ES-I3 (cell line): ENCODE measurements around the gene MAP1B.
A peak's percentile ranks its signal among the peaks of the same experiment; 100 is the strongest.
"Not testable (repeated sequence)": the region's sequence is repeated elsewhere in the genome, so short reads cannot be mapped to it uniquely, and the experiment has no call there.

Experiments used
- H3K36me3 ChIP-seq: 2 replicates; pipeline ENCODE4 v1.6.1; 2013; ENCODE audit warnings: mild to moderate bottlenecking, low read length, control low read depth, moderate library complexity; ENCODE audit not compliant: insufficient read depth
- H3K4me1 ChIP-seq: 2 replicates; pipeline ENCODE4 v1.6.1; 2013; ENCODE audit warnings: mild to moderate bottlenecking, control low read depth, low read length; ENCODE audit not compliant: insufficient read depth
- H3K9ac ChIP-seq: 2 replicates; pipeline ENCODE4 v1.6.1; 2013; ENCODE audit warnings: low read depth, mild to moderate bottlenecking, low read length, moderate library complexity
- H3K9me3 ChIP-seq: 2 replicates; pipeline ENCODE4 v1.6.1; 2013; ENCODE audit warnings: mild to moderate bottlenecking, low read length, moderate library complexity; ENCODE audit not compliant: control insufficient read depth, insufficient read depth

MAP1B gene

DNA sequence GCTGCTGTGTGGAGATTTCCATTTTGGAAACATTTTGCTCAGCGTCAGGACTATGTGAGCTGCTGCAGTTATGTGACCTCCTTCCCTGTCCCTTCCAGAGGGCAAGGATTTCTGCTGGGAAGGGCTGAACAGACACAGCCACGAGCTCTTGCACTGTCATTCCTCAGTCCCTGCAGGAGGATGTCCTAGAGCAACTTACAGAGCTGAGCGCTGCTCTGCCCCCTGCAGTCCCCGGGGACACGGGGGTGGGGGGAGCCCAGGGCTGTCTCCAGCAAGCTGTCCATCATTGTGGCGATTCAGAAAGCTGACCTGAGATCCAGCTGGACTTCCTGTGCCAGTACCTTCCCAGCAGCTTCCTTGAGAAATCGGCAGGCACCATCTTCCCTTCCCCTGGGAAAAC lies 28.0 kb upstream of the MAP1B start:
- H3K4me1 ChIP-seq, result 0 out of 2 replicates have a peak, but pooled peaks cover 13% of the 10 kb centered on the region
- no peaks in the 10 kb centered on the region for H3K36me3 ChIP-seq
- no peak overlapping the region for H3K9ac ChIP-seq
- H3K9me3 ChIP-seq, result no peaks in the 10 kb centered on the region

- H3K9me3 ChIP-seq, result no peaks in the 10 kb centered on the region
- 0 out of 2 replicates have a peak, but pooled peaks cover 13% of the 10 kb centered on the region for H3K4me1 ChIP-seq
- no peaks in the 10 kb centered on the region for H3K36me3 ChIP-seq
- no peak overlapping the region for H3K9ac ChIP-seq
These were observed 25.2 kb upstream of the MAP1B start for GRCh38 chr5:72082048-72082447.

DNA sequence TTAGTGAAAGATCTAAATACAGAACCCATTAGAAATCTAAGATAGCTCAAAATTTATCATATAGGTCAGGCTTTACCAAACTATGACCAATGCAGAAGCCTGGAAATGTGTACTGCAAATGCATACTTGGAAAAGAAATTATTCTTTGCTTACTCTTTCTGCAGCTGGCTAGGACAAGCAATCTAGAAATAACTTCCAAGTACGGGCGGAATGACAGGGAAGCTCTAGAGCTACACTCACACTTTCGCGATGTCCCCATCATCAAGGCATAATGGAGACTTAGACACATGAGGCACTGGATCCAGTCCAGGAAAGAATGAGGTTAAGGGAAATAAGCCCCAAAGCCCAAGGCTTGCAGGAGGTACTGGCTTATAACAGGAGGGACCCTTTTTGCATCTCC lies 22.4 kb upstream of the MAP1B start:
- Histone ChIP-seq H3K9me3 (no peaks in the 10 kb centered on the region), H3K36me3 (no peaks in the 10 kb centered on the region), H3K9ac (no peak overlapping the region), H3K4me1 (0 out of 2 replicates have a peak, but pooled peaks cover 1% of the 10 kb centered on the region)

- no peaks in the 10 kb centered on the region for H3K4me1 ChIP-seq
- H3K9me3 ChIP-seq, result no peaks in the 10 kb centered on the region
- no peak overlapping the region for H3K9ac ChIP-seq
- H3K36me3 ChIP-seq, result no peaks in the 10 kb centered on the region
These were observed 22.0 kb upstream of the MAP1B start for GRCh38 chr5:72085319-72085718.

GRCh38 chr5:72089713-72090112 lies 17.6 kb upstream of the MAP1B start:
- H3K36me3 ChIP-seq, H3K9me3 ChIP-seq, H3K9ac ChIP-seq, H3K4me1 ChIP-seq: not testable (repeated sequence)

DNA sequence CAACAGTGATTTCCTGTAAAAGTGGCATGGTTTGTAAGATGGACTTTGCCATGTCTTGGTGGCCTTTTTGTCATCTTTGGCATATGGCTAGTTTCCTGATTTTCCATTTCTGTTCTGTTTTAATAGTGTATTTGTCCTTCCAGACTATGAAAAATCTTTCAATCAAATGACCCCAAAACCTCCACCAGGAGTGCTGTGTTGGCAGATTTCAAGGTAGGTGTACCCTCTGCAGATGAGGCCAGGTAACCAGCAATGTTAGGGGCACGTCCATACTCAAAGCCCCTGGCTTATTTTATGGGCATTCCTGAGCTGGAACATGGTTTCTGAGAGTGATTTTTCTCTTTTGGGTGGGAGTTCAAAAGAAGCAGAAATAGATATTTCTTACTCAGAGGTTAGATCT lies 15.2 kb upstream of the MAP1B start:
- Histone ChIP-seq H3K4me1 (0 out of 2 replicates have a peak, but pooled peaks cover 4% of the 10 kb centered on the region), H3K9me3 (no peaks in the 10 kb centered on the region), H3K9ac (no peak overlapping the region), H3K36me3 (no peaks in the 10 kb centered on the region)

DNA sequence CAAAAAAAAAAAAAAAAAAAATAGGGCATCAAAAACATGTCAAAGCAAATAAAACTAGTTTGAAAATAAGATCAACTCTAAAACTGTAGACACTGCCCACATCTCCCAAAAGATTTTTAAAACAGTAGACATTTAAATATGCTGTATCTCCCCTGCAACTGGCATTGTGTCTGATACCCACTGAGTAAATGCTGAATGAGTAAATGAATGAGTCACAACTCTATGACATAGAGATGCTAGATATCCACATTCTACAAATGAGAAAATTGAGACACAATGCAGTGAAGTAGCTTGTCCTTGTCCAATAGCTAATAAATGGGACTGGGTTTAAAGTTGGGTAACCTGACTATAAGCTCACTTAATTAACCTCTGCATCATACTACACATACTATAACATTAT lies 14.1 kb upstream of the MAP1B start:
- no peaks in the 10 kb centered on the region for H3K36me3 ChIP-seq
- H3K9ac ChIP-seq, result no peak overlapping the region

GRCh38 chr5:72093824-72094223 lies 13.5 kb upstream of the MAP1B start:
- Histone ChIP-seq H3K36me3 (no peaks in the 10 kb centered on the region), H3K9ac (no peak overlapping the region), H3K4me1 (0 out of 2 replicates have a peak, but pooled peaks cover 4% of the 10 kb centered on the region), H3K9me3 (no peaks in the 10 kb centered on the region)

More for the DNA sequence above, 14.1 kb upstream of the MAP1B start:
- no peaks in the 10 kb centered on the region for H3K9me3 ChIP-seq
- H3K4me1 ChIP-seq, result 0 out of 2 replicates have a peak, but pooled peaks cover 4% of the 10 kb centered on the region

DNA sequence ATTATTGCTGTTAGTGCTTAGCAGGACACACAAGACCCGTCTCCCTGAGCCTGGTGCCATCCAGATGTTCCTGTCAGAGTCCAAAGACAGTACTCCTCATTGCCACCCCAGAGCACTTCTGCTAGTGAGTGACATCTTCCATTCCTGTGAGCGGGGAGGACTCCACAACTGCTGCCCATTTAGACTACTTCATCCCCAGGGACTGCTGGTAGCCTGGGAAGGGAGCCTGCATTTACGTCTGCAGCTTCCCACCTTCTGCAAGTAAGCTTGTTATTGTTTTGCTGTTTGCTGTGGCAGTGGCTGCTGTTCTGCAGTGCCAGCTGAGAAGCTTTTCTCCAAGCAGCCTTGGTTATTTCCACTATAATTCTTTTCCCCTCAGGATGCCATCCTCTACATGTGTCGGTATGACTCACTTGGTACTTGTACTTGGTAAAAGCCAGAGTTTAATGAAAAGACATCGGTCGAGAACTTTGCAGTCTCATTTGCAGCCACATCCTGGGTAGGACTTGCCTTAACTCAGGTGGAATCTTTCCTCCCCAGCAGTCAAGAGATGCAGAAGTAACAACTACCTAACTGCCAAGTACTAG lies 10.6 kb upstream of the MAP1B start:
- H3K9ac ChIP-seq, result no peak overlapping the region
- H3K4me1 ChIP-seq, result 0 out of 2 replicates have a peak, but pooled peaks cover 4% of the 10 kb centered on the region
- H3K9me3 ChIP-seq, result no peaks in the 10 kb centered on the region
- no peaks in the 10 kb centered on the region for H3K36me3 ChIP-seq

GRCh38 chr5:72101828-72102227 lies 5.4 kb upstream of the MAP1B start:
- no peaks in the 10 kb centered on the region for H3K36me3 ChIP-seq
- no peak overlapping the region for H3K9ac ChIP-seq
- no peaks in the 10 kb centered on the region for H3K9me3 ChIP-seq

GRCh38 chr5:72106817-72107130 lies 501 bp upstream of the MAP1B start:
- peaks cover 13% of the 10 kb centered on the region for H3K4me1 ChIP-seq
- H3K9me3 ChIP-seq, result no peaks in the 10 kb centered on the region
- peak overlapping the region; percentile 44; the same call in 1 of the 2 replicates for H3K9ac ChIP-seq
- H3K36me3 ChIP-seq, result 0 out of 2 replicates have a peak, but pooled peaks cover 3% of the 10 kb centered on the region

More at GRCh38 chr5:72101828-72102227, 5.4 kb upstream of the MAP1B start:
- H3K4me1 ChIP-seq, result peaks cover 1% of the 10 kb centered on the region; the same call in 1 of the 2 replicates

DNA sequence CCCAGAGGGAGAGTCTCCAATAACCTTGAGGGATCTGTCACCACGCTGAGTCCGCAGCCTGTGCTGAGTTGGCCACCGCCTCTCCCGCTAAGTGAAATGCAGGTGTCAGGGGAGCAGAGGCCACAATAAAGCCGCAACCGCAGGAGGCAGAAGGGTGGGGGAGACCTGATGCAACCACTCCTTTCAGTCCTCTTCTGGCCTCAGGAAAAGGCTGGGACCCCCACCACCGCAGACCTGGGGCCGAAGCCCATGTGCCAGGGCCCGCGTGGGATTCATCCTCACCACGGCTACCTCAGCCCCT lies 576 bp downstream of the MAP1B start:
- H3K9ac ChIP-seq, result peak overlapping the region; percentile 88
- H3K36me3 ChIP-seq, result 0 out of 2 replicates have a peak, but pooled peaks cover 3% of the 10 kb centered on the region
- H3K9me3 ChIP-seq, result no peaks in the 10 kb centered on the region
- H3K4me1 ChIP-seq, result peaks cover 13% of the 10 kb centered on the region

DNA sequence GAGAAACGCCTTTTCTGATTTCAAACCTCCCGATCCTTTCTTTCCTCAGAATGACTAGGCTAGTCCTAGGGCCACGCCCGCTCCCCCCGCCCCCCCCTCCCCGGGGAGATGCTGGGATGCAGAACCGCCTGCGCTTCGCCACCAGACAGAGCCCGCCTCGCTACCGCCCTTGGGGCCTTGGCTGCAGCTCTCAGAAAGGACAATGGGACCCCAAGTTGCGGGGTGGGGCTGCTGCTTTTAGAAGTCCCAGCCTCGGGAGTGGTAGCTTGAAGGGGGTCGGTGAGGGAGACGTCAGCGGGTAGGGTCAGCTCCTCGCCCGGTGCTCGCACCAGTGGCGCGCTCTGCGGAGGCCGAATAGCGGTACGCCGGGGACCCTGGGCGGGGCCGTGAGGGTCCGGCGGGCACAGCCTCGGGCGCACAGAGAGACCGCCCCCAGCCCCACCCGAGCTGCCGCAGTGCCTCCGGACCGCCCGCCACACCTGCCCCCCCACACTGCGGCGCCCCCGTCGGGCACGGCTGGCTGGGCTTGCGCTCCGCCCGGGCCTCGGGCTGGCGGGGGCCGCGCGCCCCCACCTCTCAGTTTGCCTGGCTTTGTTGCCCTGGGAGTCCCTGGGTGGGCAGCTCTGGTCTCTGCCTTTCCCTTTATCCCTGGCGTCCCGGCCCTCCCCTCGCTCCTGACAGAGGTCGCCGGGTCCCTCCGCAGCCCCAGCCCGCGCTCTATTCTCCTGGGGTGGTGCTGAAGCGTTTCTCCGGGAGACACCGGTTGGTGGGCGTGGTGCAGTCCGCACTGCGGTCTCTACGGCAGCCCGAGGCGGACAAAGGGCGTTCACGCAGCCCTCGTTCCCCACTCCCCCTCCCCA lies 1.2 kb downstream of the MAP1B start:
- Histone ChIP-seq H3K9ac (peak overlapping the region; percentile 88), H3K4me1 (peaks cover 13% of the 10 kb centered on the region), H3K9me3 (no peaks in the 10 kb centered on the region), H3K36me3 (0 out of 2 replicates have a peak, but pooled peaks cover 3% of the 10 kb centered on the region)

GRCh38 chr5:72109062-72109411 lies 1.8 kb downstream of the MAP1B start:
- Histone ChIP-seq H3K9ac (peak overlapping the region; percentile 88), H3K4me1 (peaks cover 13% of the 10 kb centered on the region), H3K36me3 (0 out of 2 replicates have a peak, but pooled peaks cover 3% of the 10 kb centered on the region), H3K9me3 (no peaks in the 10 kb centered on the region)

- H3K9ac ChIP-seq, result peak overlapping the region; percentile 88; the same call in 1 of the 2 replicates
- 0 out of 2 replicates have a peak, but pooled peaks cover 5% of the 10 kb centered on the region for H3K36me3 ChIP-seq
- no peaks in the 10 kb centered on the region for H3K9me3 ChIP-seq
- H3K4me1 ChIP-seq, result peaks cover 13% of the 10 kb centered on the region
These were observed 2.4 kb downstream of the MAP1B start for GRCh38 chr5:72109625-72110024.
